ENCODE results near the gene PEX6.
"Not testable (repeated sequence)": the region's sequence is repeated elsewhere in the genome, so short reads cannot be mapped to it uniquely, and the experiment has no call there.

The PEX6 gene

GRCh38 chr6:42998205-42998604, 19.2 kb upstream of the PEX6 start:
- not testable (repeated sequence) for DNase-seq

GRCh38 chr6:42996513-42996912, 17.5 kb upstream of the PEX6 start:
- DNase-seq, result no peak

GRCh38 chr6:42993445-42993844, 14.5 kb upstream of the PEX6 start:
- no peak for DNase-seq

- no peak for DNase-seq
These were observed 10.9 kb upstream of the PEX6 start for GRCh38 chr6:42989923-42990322.

- no peak for DNase-seq
These were observed 9.6 kb upstream of the PEX6 start for GRCh38 chr6:42988486-42989020.

GRCh38 chr6:42987533-42988451, 8.8 kb upstream of the PEX6 start:
- DNase-seq, result no peak

- DNase-seq, result no peak
These were observed 6.0 kb upstream of the PEX6 start for GRCh38 chr6:42984924-42985475.

- peak; percentile 98 for DNase-seq
These were observed 5.3 kb upstream of the PEX6 start, which contains the start of gene PPP2R5D for GRCh38 chr6:42984001-42984923. PPP2R5D (plus strand) TSS chr6:42984570; CDS start chr6:42984678, 108 bp downstream.

GRCh38 chr6:42981836-42982235, 2.9 kb upstream of the PEX6 start:
- no peak for DNase-seq

- DNase-seq, result no peak
These were observed 669 bp upstream of the PEX6 start for GRCh38 chr6:42979523-42980177.

GRCh38 chr6:42978487-42978838, 518 bp downstream of the PEX6 start:
- no peak for DNase-seq

GRCh38 chr6:42974919-42975505, 4.0 kb downstream of the PEX6 start:
- no peak for DNase-seq

- DNase-seq, result no peak
These were observed 5.1 kb downstream of the PEX6 start for GRCh38 chr6:42973926-42974325.

- DNase-seq, result no peak
These were observed 7.1 kb downstream of the PEX6 start for GRCh38 chr6:42971746-42972327.

- DNase-seq, result no peak
These were observed 7.9 kb downstream of the PEX6 start for GRCh38 chr6:42970871-42971612.

- DNase-seq, result no peak
These were observed 9.0 kb downstream of the PEX6 start for GRCh38 chr6:42969934-42970333.

GRCh38 chr6:42969431-42969830, 9.6 kb downstream of the PEX6 start:
- DNase-seq, result no peak

- no peak for DNase-seq
These were observed 10.2 kb downstream of the PEX6 start for GRCh38 chr6:42968783-42969182.

- no peak for DNase-seq
These were observed 10.8 kb downstream of the PEX6 start for GRCh38 chr6:42968126-42968701.

GRCh38 chr6:42967228-42967627, 11.8 kb downstream of the PEX6 start:
- no peak for DNase-seq
